GM21529 (cell line): ENCODE data around the gene SHROOM2.

Experiments
- ATAC-seq: cut with Tn5 transposase; IDR thresholded peaks from one replicate; pipeline ENCODE4 v1.9.1; 2021; ENCODE audit not compliant: unreplicated experiment

SHROOM2 gene

DNA sequence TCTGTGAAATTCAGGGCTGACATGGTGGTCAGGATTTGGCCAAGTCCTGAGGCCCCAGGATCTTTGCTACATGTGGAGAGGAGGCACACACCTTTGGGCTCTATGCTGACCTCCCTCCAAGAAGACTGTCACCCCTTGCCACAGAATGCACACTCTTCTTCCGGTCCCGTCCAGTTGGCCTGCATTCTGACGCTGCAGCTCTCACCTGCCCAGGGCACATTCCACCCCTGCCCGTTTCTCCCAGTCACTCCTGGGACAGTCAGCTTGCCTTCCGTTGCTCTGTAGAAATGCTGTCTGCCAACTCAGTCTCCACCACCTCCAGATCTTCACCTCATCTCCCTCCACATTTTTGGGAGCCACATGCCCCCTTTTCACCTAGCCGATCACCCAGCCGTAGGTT, 76.7 kb downstream of the SHROOM2 start:
- no peak for ATAC-seq

- ATAC-seq: no peak
These were observed 77.8 kb downstream of the SHROOM2 start for GRCh38 chrX:9864011-9864410.

- ATAC-seq: no peak
These were observed 79.7 kb downstream of the SHROOM2 start for GRCh38 chrX:9865804-9866472.

GRCh38 chrX:9866633-9867032, 80.4 kb downstream of the SHROOM2 start:
- ATAC-seq: no peak

GRCh38 chrX:9867226-9867625, 81.0 kb downstream of the SHROOM2 start:
- no peak for ATAC-seq

- no peak for ATAC-seq
These were observed 81.5 kb downstream of the SHROOM2 start for GRCh38 chrX:9867753-9868152.

DNA sequence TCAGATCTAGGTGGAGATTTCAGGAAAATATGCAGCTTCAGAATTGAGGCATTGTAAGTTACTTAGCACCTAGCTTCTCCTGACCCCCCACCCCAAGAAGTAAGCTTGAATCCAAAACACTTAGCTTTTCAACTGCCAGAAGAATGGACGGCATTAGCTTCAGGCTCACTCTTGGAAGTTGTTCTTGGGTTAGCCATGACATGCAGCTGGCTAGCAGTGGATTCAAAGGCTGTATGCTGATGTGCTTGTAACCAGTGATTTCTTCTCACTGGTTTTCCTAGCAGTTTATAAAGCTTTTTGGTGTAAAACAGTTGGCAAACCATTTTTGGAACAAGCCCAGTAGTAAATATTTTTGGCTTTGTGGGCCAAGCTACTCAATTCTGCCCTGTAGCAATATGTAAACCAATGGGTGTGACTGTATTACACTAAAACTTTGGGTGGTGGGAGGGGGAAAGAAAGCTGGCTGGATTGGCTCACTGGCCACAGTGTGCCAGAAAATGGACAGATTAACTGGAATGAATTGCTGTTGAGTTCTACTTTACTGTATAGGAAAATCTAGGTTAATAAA, 85.6 kb downstream of the SHROOM2 start:
- no peak for ATAC-seq

DNA sequence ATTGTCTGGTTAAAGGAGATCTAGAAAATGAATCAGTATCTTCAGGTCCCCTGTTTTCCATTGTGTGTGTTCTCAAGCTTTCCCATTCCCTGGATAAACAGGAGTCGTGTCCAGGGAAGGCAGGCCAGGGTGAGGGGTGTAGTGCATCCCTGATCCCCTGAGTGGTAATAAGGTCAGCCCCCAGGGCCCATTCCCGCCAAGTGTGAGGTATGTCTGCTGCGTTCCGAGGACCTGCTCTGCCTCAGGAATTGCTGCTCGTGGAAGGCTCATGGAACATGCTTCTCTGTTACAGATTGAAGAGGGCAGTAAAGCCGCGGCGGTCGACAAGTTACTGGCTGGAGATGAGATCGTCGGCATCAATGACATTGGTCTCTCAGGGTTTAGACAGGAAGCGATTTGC, 87.1 kb downstream of the SHROOM2 start:
- no peak for ATAC-seq

DNA sequence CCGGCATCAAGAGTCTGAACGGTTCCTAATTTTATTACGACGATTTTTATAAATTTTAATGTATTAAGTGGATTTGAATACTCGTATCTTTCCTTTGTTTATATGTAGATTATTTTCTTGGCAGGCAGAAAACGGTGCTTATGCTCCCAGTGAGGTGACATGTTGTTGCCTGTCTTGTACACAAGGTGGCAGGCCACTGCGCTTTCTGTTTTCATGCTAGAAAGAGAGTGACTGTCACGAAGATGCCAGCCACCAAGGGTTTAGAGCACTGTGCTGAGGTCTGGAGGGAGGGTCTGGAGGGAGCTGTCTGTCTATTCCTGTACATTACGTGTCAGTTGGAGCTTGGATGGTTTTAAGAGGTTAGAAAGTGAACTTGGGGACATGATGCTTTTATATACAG, 87.7 kb downstream of the SHROOM2 start:
- peak; percentile 97 for ATAC-seq

DNA sequence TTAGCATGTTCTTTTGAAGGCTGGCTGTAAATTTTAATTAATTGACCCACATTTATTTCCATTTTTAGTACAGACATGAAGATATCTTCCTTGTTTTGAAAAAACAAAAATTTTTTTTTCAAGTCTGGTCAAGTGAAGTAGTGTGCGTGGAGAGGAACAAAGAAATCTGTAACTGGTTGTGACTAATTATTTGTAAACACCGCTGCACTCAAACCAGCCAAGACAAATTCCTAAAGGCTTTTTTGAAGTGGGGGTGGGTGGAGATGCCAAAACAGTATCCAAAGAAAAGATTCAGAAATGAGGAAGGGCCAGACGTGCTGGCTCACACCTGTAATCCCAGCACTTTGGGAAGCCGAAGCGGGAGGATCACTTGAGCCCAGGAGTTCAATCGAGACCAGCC, 88.3 kb downstream of the SHROOM2 start:
- no peak for ATAC-seq

- ATAC-seq: no peak
These were observed 89.6 kb downstream of the SHROOM2 start for GRCh38 chrX:9875801-9876200.

- ATAC-seq: no peak
These were observed 90.0 kb downstream of the SHROOM2 start for GRCh38 chrX:9876201-9876600.

DNA sequence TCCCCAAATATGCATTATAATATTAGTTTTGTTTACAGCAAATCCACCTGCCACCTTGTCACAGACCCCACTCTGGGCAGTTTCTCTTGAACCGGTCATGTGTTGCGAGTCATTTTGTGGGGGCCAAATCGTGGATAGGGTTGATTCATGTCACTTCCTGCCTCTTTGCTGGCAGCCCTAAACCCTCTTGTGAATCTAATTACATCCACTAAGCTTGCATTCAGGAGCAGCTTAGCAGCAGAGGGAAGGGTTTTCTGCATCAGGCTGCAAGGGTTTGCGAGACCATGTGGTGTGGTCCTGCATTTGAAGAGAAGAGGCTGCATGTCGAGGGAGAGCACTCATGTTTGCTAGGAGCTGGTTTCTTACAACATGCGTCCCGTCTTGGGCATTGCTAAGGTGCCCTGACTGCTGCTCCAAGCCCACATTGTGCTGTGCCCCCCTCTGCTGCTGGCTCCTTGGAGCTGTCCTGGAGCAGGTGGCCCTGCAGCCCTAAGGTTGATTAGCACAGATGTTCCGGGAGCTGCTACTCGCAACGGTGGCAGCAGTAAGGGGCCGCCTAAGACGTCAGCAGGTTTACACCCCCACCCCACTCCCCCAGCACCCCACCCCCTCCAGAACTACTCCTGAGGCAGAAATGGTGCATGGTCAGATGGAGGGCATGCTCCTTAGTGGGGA, 92.1 kb downstream of the SHROOM2 start:
- ATAC-seq: no peak

DNA sequence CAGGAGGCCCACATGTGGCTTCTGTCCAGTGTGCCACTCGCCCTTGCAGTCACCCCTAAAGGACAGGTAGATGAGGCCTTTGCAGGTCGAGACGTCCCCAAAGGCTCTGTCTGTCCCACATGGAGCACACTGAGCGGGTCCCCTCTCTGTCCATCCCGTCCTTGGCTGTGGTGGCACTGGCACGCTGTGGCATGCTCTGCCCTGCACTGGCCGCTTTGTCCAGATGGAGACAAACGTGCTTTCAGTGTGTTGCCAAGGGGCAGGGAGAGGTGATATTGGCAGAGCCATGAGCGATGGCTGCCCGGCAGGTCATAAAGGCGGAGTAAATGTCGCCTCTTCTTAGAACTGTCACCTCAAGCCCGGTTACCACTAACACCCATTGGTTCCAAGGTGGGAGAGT, 94.0 kb downstream of the SHROOM2 start:
- no peak for ATAC-seq

- ATAC-seq: no peak
These were observed 94.6 kb downstream of the SHROOM2 start for GRCh38 chrX:9880870-9881269.

GRCh38 chrX:9882669-9883446, 96.6 kb downstream of the SHROOM2 start:
- ATAC-seq: no peak

DNA sequence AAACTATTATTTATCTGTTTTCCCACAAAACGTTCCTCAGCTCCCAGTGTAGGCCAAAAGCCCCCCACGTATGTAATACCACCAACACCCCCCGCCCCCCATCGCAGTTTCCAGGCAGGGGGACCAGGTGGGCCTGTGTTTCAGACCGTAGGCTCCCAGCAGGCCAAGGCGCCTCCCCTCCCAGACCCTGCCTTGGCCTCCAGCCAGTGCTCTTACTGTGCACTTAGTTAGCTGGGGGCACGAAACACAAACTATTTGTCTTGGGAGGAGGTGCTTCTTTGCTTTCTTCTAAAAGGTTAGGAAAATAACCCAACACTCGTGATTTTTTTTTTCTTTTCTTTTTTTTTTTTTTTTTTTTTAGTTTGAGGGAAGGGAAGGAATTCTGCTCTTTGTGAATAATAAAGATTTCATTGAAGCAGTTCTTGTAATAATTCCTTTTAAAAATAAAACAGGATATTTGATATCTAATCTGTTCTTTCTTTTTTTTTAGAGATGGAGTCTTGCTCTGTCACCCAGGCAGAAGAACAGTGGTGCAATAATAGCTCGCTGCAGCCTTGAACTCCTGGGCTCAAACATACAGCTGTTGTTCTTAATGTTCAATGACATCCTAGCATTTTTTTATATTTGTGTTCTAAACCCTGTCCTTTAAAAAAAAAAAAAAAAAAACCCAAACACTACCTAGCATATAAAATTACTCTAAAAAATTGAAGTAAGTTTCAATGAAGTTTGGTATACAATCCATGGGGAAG, 98.0 kb downstream of the SHROOM2 start:
- ATAC-seq: no peak

- peak; percentile 77 for ATAC-seq
These were observed 98.9 kb downstream of the SHROOM2 start for GRCh38 chrX:9885150-9885549.

DNA sequence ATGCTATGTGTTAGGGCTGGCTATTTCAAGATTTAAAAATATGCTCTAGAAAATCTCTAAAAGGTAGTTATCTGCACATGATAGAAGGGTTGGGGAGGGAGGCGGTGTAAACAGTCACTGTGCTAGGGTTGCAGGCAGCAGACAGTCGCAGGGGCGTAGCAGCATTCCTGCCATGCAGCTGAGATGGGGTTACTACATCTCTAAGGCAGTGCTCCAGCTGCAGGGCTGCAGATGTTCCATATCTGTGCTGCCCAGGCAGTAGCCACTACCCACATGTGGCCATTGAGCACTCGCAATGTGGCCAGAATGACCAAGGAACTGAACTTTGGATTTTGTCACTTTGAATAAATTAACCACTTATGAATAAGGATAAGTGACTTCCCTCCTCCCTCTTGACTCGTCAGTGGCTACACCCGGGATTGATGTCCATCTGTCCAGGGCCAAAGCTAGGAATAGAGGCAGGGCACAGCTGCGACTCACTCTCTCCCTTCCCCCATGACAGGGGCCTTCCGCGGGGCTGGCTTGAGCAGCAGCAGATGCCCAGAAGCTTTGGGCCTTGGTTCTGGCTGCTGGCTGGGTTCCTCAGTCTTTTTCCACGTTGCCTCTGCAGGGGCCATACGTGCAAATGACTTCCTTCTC, 101.5 kb downstream of the SHROOM2 start:
- ATAC-seq: no peak

GRCh38 chrX:9888953-9889470, 102.8 kb downstream of the SHROOM2 start:
- no peak for ATAC-seq
